Glomerular endothelial cell (primary cell): Measurements from ENCODE around the gene PKN1. TPM values are rescaled to one million over a fixed set of nuclear protein-coding genes. Genes with fewer than 3 reads are reported as not detected.
"Not testable (repeated sequence)": the region's sequence is repeated elsewhere in the genome, so short reads cannot be mapped to it uniquely, and the experiment has no call there.

Source experiments
- DNase-seq: peaks from one replicate; pipeline ENCODE4 v3.0.0-alpha.2; 2011; ENCODE audit warnings: low read depth, low spot score; ENCODE audit errors: extremely low read depth
- total RNA-seq: library from RNA; depleted of rRNA; stranded (reverse); fragments of >200 nt; gene quantifications from 2 replicates; pipeline ENCODE4 v1.2.3, GENCODE V29; 2015

The PKN1 gene
- total RNA-seq, 1 donor from 2014 or later, result 300 TPM

DNA sequence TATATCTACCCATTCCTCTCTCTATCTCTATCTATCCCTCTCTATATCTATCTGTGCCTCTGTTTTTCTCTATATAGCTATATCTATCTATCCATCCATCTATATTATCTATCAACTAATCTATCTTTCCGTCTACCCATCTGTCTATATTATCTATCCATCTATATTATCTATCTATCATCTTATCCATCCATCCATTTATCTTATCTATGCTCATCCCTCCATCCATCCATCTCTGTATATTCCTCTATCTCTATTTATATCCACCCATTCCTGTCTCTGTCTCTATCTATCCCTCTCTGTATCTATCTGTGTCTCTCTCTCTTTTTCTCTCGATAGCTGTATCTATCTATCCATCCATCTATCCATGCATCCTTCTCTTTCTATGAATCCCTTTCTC is 27.8 kb downstream of the PKN1 start:
- no peak for DNase-seq

DNA sequence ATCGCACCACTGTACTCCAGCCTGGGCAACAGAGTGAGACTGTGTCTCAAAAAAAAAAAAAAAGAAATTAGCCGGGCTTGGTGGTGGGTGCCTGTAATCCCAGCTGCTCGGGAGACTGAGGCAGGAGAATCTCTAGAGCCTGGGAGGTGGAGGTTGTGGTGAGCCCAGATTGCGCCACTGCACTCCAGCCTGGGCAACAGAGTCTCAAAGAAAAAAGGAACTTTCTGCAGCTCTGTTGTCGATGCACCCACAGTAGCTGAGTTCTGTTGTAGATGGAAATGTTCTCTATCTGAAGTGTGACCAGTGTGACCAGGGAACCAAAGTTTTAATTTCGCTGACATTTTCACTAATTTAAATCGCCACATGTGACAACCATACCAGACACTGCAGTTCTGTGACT is 29.3 kb downstream of the PKN1 start:
- DNase-seq, result not testable (repeated sequence)

- DNase-seq, result no peak
Observed at GRCh38 chr19:14463747-14464146, 30.6 kb downstream of the PKN1 start.

GRCh38 chr19:14467391-14467790 is 34.3 kb downstream of the PKN1 start:
- no peak for DNase-seq

DNA sequence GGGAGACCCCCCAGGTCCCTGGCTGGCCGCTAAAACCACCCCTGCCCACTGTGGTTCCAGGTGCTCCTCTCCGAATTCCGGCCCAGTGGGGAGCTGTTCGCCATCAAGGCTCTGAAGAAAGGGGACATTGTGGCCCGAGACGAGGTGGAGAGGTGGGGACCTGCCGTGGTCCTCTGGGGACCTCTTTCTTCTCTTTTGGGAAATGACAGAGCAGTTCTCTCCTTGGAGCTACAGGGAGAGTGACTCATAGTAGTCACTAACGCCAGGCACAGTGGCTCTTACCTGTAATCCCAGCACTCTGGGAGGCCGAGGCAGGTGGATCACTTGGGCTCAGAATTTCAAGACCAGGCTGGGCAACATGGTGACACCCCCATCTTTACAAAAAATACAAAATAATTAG is 34.7 kb downstream of the PKN1 start:
- DNase-seq, result no peak

DNA sequence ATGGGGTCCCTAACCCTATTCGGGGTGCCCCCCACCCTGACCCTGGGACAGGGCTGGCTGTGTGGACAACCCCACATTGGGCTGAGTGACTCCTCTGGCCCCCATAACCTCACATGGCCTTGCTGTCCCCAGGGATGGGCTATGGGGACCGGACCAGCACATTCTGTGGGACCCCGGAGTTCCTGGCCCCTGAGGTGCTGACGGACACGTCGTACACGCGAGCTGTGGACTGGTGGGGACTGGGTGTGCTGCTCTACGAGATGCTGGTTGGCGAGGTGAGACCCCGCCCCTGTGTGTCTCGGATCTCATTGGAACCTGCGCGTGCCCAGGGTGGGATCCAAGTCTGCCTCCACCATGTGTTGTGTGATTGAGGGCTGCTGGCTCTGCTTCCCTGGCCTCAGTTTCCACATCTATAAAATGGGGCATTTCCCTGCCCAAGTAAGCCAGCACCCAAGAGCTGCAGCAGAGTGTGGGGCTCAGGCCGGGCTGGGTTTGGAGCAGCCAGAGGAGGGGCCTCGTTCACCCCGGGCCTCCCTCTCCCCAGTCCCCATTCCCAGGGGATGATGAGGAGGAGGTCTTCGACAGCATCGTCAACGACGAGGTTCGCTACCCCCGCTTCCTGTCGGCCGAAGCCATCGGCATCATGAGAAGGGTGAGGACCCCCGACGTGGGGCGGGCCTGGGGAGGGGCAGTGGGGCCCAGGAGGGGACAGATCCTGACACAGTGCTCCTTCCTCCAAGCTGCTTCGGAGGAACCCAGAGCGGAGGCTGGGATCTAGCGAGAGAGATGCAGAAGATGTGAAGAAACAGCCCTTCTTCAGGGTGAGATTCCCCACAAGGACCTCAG is 37.1 kb downstream of the PKN1 start:
- no peak for DNase-seq

DNA sequence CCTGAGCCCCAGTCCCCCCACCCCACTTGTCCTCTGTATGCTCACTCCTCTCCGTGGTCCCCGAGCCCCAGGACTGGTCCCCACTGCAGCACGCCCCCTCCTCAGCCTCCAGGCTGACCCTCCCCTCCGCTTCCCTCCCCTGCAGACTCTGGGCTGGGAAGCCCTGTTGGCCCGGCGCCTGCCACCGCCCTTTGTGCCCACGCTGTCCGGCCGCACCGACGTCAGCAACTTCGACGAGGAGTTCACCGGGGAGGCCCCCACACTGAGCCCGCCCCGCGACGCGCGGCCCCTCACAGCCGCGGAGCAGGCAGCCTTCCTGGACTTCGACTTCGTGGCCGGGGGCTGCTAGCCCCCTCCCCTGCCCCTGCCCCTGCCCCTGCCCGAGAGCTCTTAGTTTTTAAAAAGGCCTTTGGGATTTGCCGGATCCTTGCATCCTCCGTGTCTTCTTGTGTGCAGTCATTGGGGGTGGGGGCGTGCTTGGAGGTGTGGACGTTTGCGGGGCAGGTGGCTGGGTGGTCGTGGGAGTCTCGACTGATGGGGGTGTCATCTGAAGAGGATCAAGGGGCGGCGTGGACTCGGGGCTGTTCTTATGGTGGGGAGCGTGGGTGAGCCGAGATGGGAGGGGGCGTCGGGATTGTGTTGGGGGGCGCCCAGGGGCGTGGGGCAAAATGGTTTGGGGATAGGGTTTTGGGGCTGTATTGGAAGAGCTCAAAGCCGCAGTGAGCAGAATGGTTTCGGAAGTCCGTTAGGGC is 38.5 kb downstream of the PKN1 start:
- no peak for DNase-seq

DNA sequence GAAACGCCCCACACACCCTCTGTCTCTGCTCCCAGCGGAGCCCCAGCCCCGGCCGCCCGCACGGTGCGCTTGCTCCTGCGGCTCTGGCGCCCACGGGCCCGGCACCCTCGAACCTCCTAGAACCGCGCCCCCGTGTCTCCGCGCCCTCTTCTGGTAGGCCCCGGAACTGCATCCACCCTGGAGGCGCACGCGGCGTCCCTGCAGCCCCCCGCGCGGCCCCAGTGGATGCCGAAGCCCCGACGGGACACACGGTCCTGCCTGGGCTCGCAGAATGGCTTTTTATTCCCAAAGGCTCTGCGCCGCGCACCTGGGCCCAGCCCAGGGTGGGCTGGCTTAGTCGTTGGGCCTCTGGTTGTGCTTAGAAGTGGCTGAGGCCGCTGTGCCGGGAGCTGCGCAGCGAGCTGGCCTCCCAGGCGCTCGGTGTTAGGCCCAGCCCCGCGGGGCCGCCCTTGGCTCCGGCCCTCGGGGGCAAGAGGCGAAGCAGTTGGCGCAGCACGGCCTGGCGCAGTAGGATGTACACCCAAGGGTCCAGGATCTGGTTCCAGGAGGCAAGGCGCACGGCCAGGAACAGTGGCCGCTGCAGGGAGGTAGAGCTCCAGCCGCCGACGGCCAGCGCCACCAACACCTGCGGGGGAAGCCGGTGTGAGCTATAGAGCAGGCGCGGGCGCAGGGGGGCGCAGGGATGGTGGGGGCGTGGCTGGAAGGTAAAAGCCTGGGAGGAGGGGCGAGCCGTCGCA is 39.3 kb downstream of the PKN1 start:
- no peak for DNase-seq

DNA sequence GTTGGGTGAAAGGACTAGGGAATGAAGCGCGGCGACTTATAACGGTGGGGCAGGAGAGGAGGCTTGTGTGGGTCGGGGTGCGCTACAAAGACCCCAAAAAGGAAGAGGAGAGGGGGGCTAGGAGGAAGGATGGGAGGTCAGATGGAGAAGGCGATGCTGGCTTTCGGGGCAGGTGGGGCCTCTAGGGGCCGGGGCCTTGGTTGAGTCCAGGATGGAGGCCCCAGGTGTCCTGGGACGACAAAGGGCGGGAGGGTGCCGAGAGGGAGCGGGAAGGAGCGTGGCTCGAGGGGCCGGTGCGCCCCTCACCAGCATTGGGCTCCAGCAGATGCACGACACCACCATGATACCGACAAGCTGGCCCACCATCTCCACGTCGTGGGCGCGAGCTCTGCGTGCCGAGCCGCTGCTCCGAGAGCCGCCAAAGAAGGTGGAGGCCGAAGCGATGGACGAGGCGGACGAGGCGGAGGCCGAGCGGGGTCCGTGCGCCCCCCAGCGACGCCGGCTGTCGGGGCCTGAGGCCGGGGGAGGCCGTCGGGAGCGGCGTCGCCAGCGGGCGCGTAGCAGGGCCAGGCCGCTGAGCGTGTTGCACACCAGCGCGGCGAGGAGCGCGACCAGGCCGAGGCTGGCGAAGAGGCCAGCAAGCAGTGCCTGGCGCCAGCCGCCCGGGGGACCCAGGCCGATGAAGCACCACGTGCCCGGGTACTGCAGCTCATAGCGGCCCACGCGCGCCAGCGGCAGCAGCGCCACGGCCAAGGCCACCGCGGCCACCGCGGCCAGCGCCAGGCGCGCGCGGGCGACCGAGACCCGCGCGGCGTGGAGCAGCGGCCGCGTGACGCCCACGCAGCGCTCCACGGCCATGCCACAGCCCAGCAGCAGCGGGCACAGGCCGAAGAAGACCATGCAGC is 40.2 kb downstream of the PKN1 start:
- DNase-seq, result no peak

GRCh38 chr19:14473978-14474578 is 41.0 kb downstream of the PKN1 start:
- DNase-seq, result no peak

GRCh38 chr19:14474827-14475226 is 41.7 kb downstream of the PKN1 start:
- no peak for DNase-seq

GRCh38 chr19:14475251-14476073 is 42.4 kb downstream of the PKN1 start, which contains the start of gene PTGER1:
PTGER1 (minus strand) TSS chr19:14475354; CDS start chr19:14474320, 1,034 bp downstream.
- no peak for DNase-seq

GRCh38 chr19:14476327-14476672 is 43.2 kb downstream of the PKN1 start:
- DNase-seq, result no peak

DNA sequence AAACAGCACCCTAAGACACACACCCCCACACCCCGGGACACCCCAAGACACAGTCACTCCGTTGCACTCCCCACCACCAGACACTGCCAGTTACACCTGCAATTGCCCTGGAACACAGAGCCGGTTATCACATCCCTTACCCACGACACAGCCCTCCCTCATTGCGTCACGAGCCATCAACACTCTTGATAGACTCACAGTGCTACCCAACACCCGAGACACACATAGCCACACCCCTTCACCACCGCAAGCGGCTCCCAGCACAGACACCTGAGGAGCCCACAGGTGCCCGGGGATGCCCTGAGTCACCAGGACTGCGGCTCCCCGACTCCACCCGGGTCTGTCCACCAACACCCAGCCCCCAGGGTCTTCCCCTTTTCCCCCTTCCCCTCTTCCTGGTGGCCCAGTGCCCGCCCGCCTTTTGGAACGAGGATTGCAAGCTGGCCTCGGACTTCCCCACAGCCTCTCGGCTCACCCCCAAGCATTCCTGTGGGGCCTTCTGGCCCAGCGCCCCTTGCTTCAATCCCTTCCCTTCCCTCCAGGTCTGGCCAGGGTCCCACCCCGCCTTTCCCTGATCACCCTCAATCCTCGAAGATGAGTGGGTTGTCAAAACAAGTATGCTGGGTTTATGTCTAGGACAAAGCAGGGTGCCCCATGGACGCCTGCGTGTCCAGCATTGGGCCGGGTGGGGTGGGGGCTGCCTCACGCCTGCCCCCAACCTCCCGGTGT is 43.7 kb downstream of the PKN1 start:
- DNase-seq, result no peak

- DNase-seq, result no peak
Observed at GRCh38 chr19:14477418-14478112, 44.5 kb downstream of the PKN1 start.

- DNase-seq, result no peak
Observed at GRCh38 chr19:14478113-14478545, 45.0 kb downstream of the PKN1 start.

DNA sequence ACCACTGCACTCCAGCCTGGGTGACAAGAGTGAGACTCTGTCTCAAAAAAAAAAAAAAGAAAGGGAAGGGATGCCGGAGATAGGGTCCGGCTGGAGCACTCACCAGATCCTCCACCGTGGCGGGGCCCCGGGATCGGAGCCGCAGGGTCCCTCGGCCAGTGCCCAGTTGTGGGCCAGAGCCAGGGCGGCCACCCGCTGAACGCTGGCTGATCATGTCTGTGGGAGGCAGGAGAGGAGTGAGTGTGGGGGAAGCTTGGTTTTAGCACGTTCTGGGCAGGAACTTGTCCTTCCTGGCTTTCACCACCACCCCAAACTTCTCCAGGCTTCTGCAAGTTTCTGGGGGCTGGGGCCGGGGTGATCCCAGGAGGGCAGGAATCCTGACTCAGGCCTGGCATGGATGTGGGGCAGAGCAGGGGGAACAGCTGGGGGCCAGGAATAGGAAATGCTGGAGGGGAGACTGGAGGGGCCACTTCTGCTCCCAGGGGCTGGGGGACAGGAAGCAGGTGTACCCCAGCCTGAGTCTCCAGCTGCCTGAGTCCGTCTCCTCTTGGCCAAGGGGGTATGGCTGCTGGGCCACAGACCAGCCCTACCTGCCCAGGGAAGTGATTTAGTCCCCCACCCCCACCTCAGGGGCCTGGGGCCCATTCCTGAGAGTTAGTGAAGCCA is 46.3 kb downstream of the PKN1 start:
- DNase-seq, result no peak
